Adrenal gland (tissue), 12 donors: ENCODE data around the gene KNTC1. TPM values are rescaled to one million over a fixed set of nuclear protein-coding genes. Genes with fewer than 3 reads are reported as not detected.
"Not testable (repeated sequence)": the region's sequence is repeated elsewhere in the genome, so short reads cannot be mapped to it uniquely, and the experiment has no call there.

ENCODE experiments used
- DNase-seq, 7 donors: peaks; one replicate each; pipeline ENCODE4 v3.0.0-alpha.2; 2019 to 2020
- H3K27ac ChIP-seq, 5 donors: fragments of 200-600 bp; sonication (generic) in 4 of 5; 1 replicate in 3 of 5; 2 replicates in 2 of 5; pipeline versions ENCODE4 v1.5.1 to v1.8.0; 2016 to 2020; ENCODE audit warnings: mild to moderate bottlenecking in 1 of 5
- H3K27me3 ChIP-seq: fragments of 200-600 bp; 2 replicates; pipeline ENCODE4 v1.8.0; 2021
- H3K36me3 ChIP-seq, 2 donors: fragments of 200-600 bp; replicated peaks in 1 of 2; 1 replicate in 1 of 2; 2 replicates in 1 of 2; pipeline versions ENCODE4 v1.5.1 to v1.8.0; 2018 to 2022
- H3K4me1 ChIP-seq, 2 donors: fragments of 200-600 bp; replicated peaks in 1 of 2; 1 replicate in 1 of 2; 2 replicates in 1 of 2; pipeline versions ENCODE4 v1.5.1 to v1.8.0; 2018 to 2021
- H3K4me3 ChIP-seq, 4 donors: fragments of 200-600 bp; sonication (generic) in 3 of 4; one replicate each; pipeline ENCODE4 v1.5.1; 2016 to 2018
- H3K9me3 ChIP-seq, 3 donors: fragments of 200-600 bp; sonication (generic) in 1 of 3; replicated peaks in 1 of 3; 1 replicate in 2 of 3; 2 replicates in 1 of 3; pipeline versions ENCODE4 v1.5.1 to v1.8.0; 2016 to 2021
- CTCF ChIP-seq, 6 experiments: fragments of 450-650 bp in 4 of 6; fragments of 200-600 bp in 2 of 6; sonication (generic) in 1 of 6; IDR thresholded peaks; 1 replicate in 5 of 6; 2 replicates in 1 of 6; pipeline versions ENCODE4 v1.5.1 to v1.8.0; 2016 to 2021; ENCODE audit warnings: antibody characterized with exemption in 6 of 6, mild to moderate bottlenecking in 2 of 6, moderate library complexity in 1 of 6
- POLR2A ChIP-seq, 2 donors: fragments of 450-650 bp; IDR thresholded peaks; one replicate each; pipeline ENCODE4 v1.6.1; 2017; ENCODE audit warnings: antibody characterized with exemption in 2 of 2, mild to moderate bottlenecking in 2 of 2, moderate library complexity in 1 of 2
- WGBS, 4 donors: extraction: QIAGEN DNeasy Blood & Tissue Kit in 2 of 4; methylation state at CpG; one replicate each; pipeline versions ENCODE4 v1.1.5 to v1.1.7; 2013 to 2017; 5-methylcytosine and 5-hydroxymethylcytosine counted together
- intact Hi-C, 2 donors: fragments of 100-400 bp; cut with DNase I; formaldehyde crosslinking; loops; one replicate each; pipeline versions ENCODE4 v1.14.1 to v1.15.0; 2022 to 2023
- polyA plus RNA-seq, 3 donors: library from polyadenylated mRNA; stranded (reverse); fragments of 200-250 nt in 2 of 3; fragments of 350-450 nt in 1 of 3; fragmentation: Illumina TruSeq in 1 of 3; extraction: RNeasy Lipid Tissue Mini Kit (QIAGEN cat#74804) in 1 of 3; gene quantifications; one replicate each; pipeline ENCODE4 v1.2.3, GENCODE V29; 2013 to 2014
- total RNA-seq, 9 donors: library from RNA; depleted of rRNA in 4 of 9; stranded (reverse); fragments of >200 nt in 4 of 9; fragments of 120-200 nt in 1 of 9; fragmentation: NEBNext Ultra II Directional in 1 of 9; extraction: Animal tissue kit (Norgen Biotek cat#: 25700) in 1 of 9; gene quantifications; one replicate each; pipeline versions ENCODE4 v1.1.0 to v1.2.4, GENCODE V29; 2013 to 2023
- donor health status: healthy with polysubstance abuse.
- donor health status: Bipolar disorder and iron deficiency.
- donor health status: DM: yes; HTN: yes; CAD: no.
- donor health status: DM: no; HTN: no; CAD: no.
- donor health status: DM: no; HTN: no; CAD: no.
- donor health status: DM: yes; HTN: yes; CAD: no.

The KNTC1 gene
- total and polyA plus RNA-seq, 12 donors: 5.7 to 38.5 (median 13.8) TPM

- TF ChIP-seq POLR2A (IDR thresholded peaks at IDR 0.05): no peak
- TF ChIP-seq CTCF (IDR thresholded peaks at IDR 0.05): no peak
- no peaks in the 10 kb centered on the region for H3K9me3 ChIP-seq
- no peaks in the 10 kb centered on the region for H3K27me3 ChIP-seq
- peaks cover 0 to 63% of the 10 kb centered on the region in 2 donors for H3K36me3 ChIP-seq
- intact Hi-C loops: no loop called here
- no peak overlapping the region for H3K27ac ChIP-seq
- no peak for DNase-seq
- H3K4me1 ChIP-seq: peaks cover 11 to 14% of the 10 kb centered on the region in 2 donors
- WGBS, 4 donors: 74 to 80% (median 78%) methylated on average over 6 of the region's 6 CpGs
- H3K4me3 ChIP-seq: no peak overlapping the region
Measured at GRCh38 chr12:122503783-122504590, 23.1 kb upstream of the KNTC1 start.

- H3K27me3 ChIP-seq: no peaks in the 10 kb centered on the region
- intact Hi-C loops: no loop called here
- no peaks in the 10 kb centered on the region for H3K9me3 ChIP-seq
- no peak overlapping the region for H3K27ac ChIP-seq
- TF ChIP-seq POLR2A (IDR thresholded peaks at IDR 0.05) (no peak), CTCF (IDR thresholded peaks at IDR 0.05) (no peak)
- WGBS, 4 donors: 78 to 90% (median 79%) methylated on average over 11 of the region's 11 CpGs
- peaks cover 4 to 6% of the 10 kb centered on the region in 2 donors for H3K4me1 ChIP-seq
- no peak for DNase-seq
- no peak overlapping the region for H3K4me3 ChIP-seq
- H3K36me3 ChIP-seq: peaks cover 0 to 78% of the 10 kb centered on the region in 2 donors
Measured at GRCh38 chr12:122505419-122506051, 21.5 kb upstream of the KNTC1 start.

GRCh38 chr12:122506393-122506938 is 20.6 kb upstream of the KNTC1 start:
- Histone ChIP-seq H3K27me3 (no peaks in the 10 kb centered on the region), H3K4me3 (no peak overlapping the region), H3K9me3 (no peaks in the 10 kb centered on the region), H3K4me1 (peaks cover 0 to under 1% of the 10 kb centered on the region in 2 donors), H3K27ac (no peak overlapping the region), H3K36me3 (peaks cover 0 to 87% of the 10 kb centered on the region in 2 donors)
- intact Hi-C loops: no loop called here
- no peak for TF ChIP-seq CTCF (IDR thresholded peaks at IDR 0.05)
- TF ChIP-seq POLR2A (IDR thresholded peaks at IDR 0.05): no peak
- 87 to 93% (median 92%) methylated on average over 5 of the region's 5 CpGs for WGBS, 4 donors
- DNase-seq: no peak

- H3K36me3 ChIP-seq: peaks cover 0 to 100% of the 10 kb centered on the region in 2 donors
Measured at GRCh38 chr12:122508163-122508562, 18.9 kb upstream of the KNTC1 start.

GRCh38 chr12:122513028-122513427 is 14.0 kb upstream of the KNTC1 start:
- peaks cover 0 to 99% of the 10 kb centered on the region in 2 donors for H3K36me3 ChIP-seq
- H3K4me1 ChIP-seq, H3K4me3 ChIP-seq, H3K27me3 ChIP-seq, intact Hi-C loops, DNase-seq, H3K27ac ChIP-seq, H3K9me3 ChIP-seq: not testable (repeated sequence)
- WGBS, 4 donors: 82 to 88% (median 85%) methylated on average over 3 of the region's 3 CpGs

More at GRCh38 chr12:122508163-122508562, 18.9 kb upstream of the KNTC1 start:
- Histone ChIP-seq H3K4me3 (no peak overlapping the region), H3K4me1 (no peaks in the 10 kb centered on the region), H3K9me3 (no peaks in the 10 kb centered on the region), H3K27me3 (no peaks in the 10 kb centered on the region), H3K27ac (no peak overlapping the region)
- 89 to 95% (median 93%) methylated on average over 5 of the region's 5 CpGs for WGBS, 4 donors
- intact Hi-C loops: no loop called here
- DNase-seq: no peak
- TF ChIP-seq CTCF (IDR thresholded peaks at IDR 0.05) (no peak), POLR2A (IDR thresholded peaks at IDR 0.05) (no peak)
